K562 (cell line): ENCODE results near the gene SLC34A1. TPM values are rescaled to one million over a fixed set of nuclear protein-coding genes. Genes with fewer than 3 reads are reported as not detected.

Source experiments
- BMI1 ChIP-seq: fragments of 150-350 bp; IDR thresholded peaks from 2 replicates; pipeline ENCODE4 v1.6.1; 2014; ENCODE audit warnings: low read length
- CREB3L1 ChIP-seq: fragments of 450-650 bp; IDR thresholded peaks from 2 replicates; pipeline ENCODE4 v1.6.1; 2014; ENCODE audit warnings: low read depth, mild to moderate bottlenecking, moderate library complexity, borderline replicate concordance
- ETV5 ChIP-seq: sonication (generic); formaldehyde crosslinking; IDR thresholded peaks from 2 replicates; pipeline ENCODE4 v1.4.0; 2020; ENCODE audit warnings: low read depth, mild to moderate bottlenecking, missing genetic modification reagents
- FOXA1 ChIP-seq: fragments of 450-650 bp; IDR thresholded peaks from 2 replicates; pipeline ENCODE4 v1.6.1; 2016; ENCODE audit warnings: mild to moderate bottlenecking, borderline replicate concordance
- GABPA ChIP-seq: fragments of 200-800 bp; sonication (Bioruptor generic); conservative IDR thresholded peaks from 2 replicates; pipeline ENCODE4 v1.6.1; 2016; ENCODE audit warnings: low read depth, missing genetic modification characterization, missing compliant biosample characterization
- L3MBTL2 ChIP-seq: fragments of 450-650 bp; IDR thresholded peaks from 2 replicates; pipeline ENCODE4 v1.6.1; 2016; ENCODE audit warnings: mild to moderate bottlenecking, moderate library complexity
- NFXL1 ChIP-seq: fragments of 450-650 bp; formaldehyde crosslinking; IDR thresholded peaks from 2 replicates; pipeline ENCODE4 v1.4.0; 2021; ENCODE audit warnings: mild to moderate bottlenecking
- TARDBP ChIP-seq: fragments of 450-650 bp; IDR thresholded peaks from 2 replicates; pipeline ENCODE4 v1.6.1; 2016
- polyA plus RNA-seq, 8 experiments: library from polyadenylated mRNA; depleted of rRNA in 4 of 8; stranded (reverse) in 5 of 8; unstranded in 3 of 8; fragments of >200 nt; fragmentation: Nextera tagmentation in 2 of 8; fragmentation: Illumina TruSeq in 1 of 8; extraction: Ambion mirVana in 2 of 8; extraction: Trizol in 1 of 8; gene quantifications; 2 replicates each; pipeline versions ENCODE4 v1.2.1 to v1.2.3, GENCODE V29; 2011 to 2014; ENCODE audit warnings: inconsistent platforms in 1 of 8, missing spikeins in 1 of 8
- total RNA-seq, 7 experiments: library from RNA; depleted of rRNA in 6 of 7; stranded (reverse); fragments of >200 nt in 6 of 7; fragmentation: Illumina TruSeq in 2 of 7; extraction: Trizol in 2 of 7; gene quantifications; 2 replicates each; pipeline versions ENCODE4 v1.2.1 to v1.2.3, GENCODE V29; 2011 to 2021; ENCODE audit warnings: low replicate concordance in 1 of 7
- TF ChIP-seq, protein P1 (sequence below): fragments of 450-650 bp; IDR thresholded peaks from 2 replicates; pipeline ENCODE4 v1.6.1; 2016; ENCODE audit warnings: mild to moderate bottlenecking

SLC34A1 gene
- total and polyA plus RNA-seq, 9 of the 15 experiments (the other 6 are each of a cell fraction or from before 2014, with no cell fraction given) = not detected

DNA sequence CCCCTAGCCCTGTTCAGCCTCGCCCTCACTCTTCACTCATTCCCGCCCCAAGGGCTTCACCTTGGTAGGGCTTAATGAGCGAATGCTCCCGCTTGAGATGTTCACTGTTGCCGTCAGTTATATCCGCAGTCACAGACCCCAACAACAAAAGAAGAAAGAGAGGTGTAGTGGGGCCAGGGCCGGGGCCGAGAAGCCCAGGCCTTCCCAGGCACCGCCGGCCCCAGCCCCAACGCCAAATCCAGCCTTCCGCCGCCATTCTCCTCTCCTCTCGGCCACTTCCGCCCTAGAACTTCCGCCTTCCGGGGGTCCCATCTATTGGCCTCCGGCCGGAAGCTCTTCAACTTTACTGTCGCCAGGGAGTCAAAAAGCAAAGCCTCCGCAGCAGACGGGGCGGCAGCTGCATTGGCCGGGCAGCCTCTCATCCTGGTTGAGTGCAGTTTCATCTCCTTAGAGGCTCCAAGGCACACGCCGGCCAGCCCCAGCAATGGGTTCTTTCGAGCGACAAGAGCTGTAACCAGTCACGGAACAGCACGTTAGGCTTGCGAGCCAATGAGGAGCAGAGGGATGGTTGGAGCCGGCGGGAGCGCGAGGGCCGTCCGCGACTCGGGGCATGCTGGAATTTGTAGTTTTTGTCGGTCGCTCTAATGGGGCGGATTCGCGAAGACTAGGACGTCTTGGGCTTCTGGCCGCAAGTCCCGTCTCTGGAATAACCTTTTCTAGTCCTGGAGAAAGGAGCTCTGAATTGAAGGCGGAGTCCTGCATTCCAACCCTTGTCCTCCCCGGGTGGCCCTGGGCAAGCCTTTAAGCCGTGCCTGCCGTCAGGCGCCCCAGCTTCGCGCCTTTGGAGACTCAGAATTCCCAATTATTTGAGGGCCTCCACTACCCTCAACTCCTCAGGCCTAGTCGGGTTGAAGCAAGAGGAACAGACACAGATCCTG lies 32.6 kb upstream of the SLC34A1 start, which contains the start of gene LMAN2 (continued):
- TF ChIP-seq, protein P1, sequence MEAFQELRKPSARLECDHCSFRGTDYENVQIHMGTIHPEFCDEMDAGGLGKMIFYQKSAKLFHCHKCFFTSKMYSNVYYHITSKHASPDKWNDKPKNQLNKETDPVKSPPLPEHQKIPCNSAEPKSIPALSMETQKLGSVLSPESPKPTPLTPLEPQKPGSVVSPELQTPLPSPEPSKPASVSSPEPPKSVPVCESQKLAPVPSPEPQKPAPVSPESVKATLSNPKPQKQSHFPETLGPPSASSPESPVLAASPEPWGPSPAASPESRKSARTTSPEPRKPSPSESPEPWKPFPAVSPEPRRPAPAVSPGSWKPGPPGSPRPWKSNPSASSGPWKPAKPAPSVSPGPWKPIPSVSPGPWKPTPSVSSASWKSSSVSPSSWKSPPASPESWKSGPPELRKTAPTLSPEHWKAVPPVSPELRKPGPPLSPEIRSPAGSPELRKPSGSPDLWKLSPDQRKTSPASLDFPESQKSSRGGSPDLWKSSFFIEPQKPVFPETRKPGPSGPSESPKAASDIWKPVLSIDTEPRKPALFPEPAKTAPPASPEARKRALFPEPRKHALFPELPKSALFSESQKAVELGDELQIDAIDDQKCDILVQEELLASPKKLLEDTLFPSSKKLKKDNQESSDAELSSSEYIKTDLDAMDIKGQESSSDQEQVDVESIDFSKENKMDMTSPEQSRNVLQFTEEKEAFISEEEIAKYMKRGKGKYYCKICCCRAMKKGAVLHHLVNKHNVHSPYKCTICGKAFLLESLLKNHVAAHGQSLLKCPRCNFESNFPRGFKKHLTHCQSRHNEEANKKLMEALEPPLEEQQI = no peak
- no peak for TF ChIP-seq FOXA1
- TF ChIP-seq L3MBTL2 = peak; percentile 71
- TF ChIP-seq GABPA (tag) = peak; percentile 100
- no peak for TF ChIP-seq NFXL1
- no peak for TF ChIP-seq TARDBP
- peak; percentile 90 for TF ChIP-seq CREB3L1
- TF ChIP-seq ETV5 (CRISPR knock-in tag) = peak; percentile 71
- no peak for TF ChIP-seq BMI1
